Endodermal cell (in vitro differentiated cells): ENCODE measurements around the gene LRRC3C. TPM values are rescaled to one million over a fixed set of nuclear protein-coding genes. Genes with fewer than 3 reads are reported as not detected.

Experiments used
- DNase-seq: peaks from one replicate; pipeline ENCODE4 v3.0.0-alpha.2; 2017
- H3K27ac ChIP-seq: 2 replicates; pipeline ENCODE4 v1.5.1; 2013; ENCODE audit warnings: mild to moderate bottlenecking, low read depth, low read length, moderate library complexity
- H3K27me3 ChIP-seq: 2 replicates; pipeline ENCODE4 v1.6.1; 2013; ENCODE audit warnings: mild to moderate bottlenecking, low read length, moderate library complexity; ENCODE audit not compliant: insufficient read depth, control insufficient read depth, poor library complexity, severe bottlenecking
- H3K36me3 ChIP-seq: 2 replicates; pipeline ENCODE4 v1.7.0; 2013; ENCODE audit warnings: mild to moderate bottlenecking, low read length, moderate library complexity; ENCODE audit not compliant: control insufficient read depth, insufficient read depth
- H3K4me1 ChIP-seq: one replicate; pipeline ENCODE4 v1.7.0; 2013; ENCODE audit warnings: low read length; ENCODE audit not compliant: control insufficient read depth, insufficient read depth
- H3K4me3 ChIP-seq: 2 replicates; pipeline ENCODE4 v1.5.1; 2013; ENCODE audit warnings: mild to moderate bottlenecking, low read length, moderate library complexity
- H3K9ac ChIP-seq: 2 replicates; pipeline ENCODE4 v1.6.1; 2013; ENCODE audit warnings: mild to moderate bottlenecking, low read length, moderate library complexity; ENCODE audit not compliant: poor library complexity, severe bottlenecking; ENCODE audit errors: extremely low read depth
- H3K9me3 ChIP-seq: 2 replicates; pipeline ENCODE4 v1.6.1; 2013; ENCODE audit warnings: mild to moderate bottlenecking, low read length, moderate library complexity; ENCODE audit not compliant: control insufficient read depth
- H3K27ac Mint-ChIP-seq: 2 replicates; pipeline ENCODE4 v1.8.0; 2020; ENCODE audit warnings: mixed read lengths
- H3K27me3 Mint-ChIP-seq: 2 replicates; pipeline ENCODE4 v1.8.0; 2021; ENCODE audit warnings: mild to moderate bottlenecking, mixed read lengths; ENCODE audit not compliant: insufficient read depth
- H3K36me3 Mint-ChIP-seq: 2 replicates; pipeline ENCODE4 v1.8.0; 2020; ENCODE audit warnings: low read depth, mixed read lengths
- H3K4me1 Mint-ChIP-seq: 2 replicates; pipeline ENCODE4 v1.8.0; 2020; ENCODE audit warnings: mixed read lengths
- H3K4me3 Mint-ChIP-seq: 2 replicates; pipeline ENCODE4 v1.8.0; 2020; ENCODE audit warnings: mild to moderate bottlenecking, moderate library complexity, mixed read lengths
- H3K9me3 Mint-ChIP-seq: 2 replicates; pipeline ENCODE4 v1.8.0; 2020; ENCODE audit warnings: mild to moderate bottlenecking, mixed read lengths
- CTCF ChIP-seq: fragments of 200-600 bp; sonication (generic); conservative IDR thresholded peaks from 2 replicates; pipeline ENCODE4 v1.5.0; 2021; ENCODE audit warnings: antibody characterized with exemption, mild to moderate bottlenecking
- WGBS, 2 experiments: methylation state at CpG; one replicate each; pipeline versions ENCODE4 v1.1.5 to v1.1.7; 2013; ENCODE audit warnings: missing lambda C conversion rate in 2 of 2, mixed read lengths in 1 of 2; ENCODE audit not compliant: insufficient coverage in 1 of 2, insufficient read length in 1 of 2; 5-methylcytosine and 5-hydroxymethylcytosine counted together
- total RNA-seq, 2 donors: library from RNA; stranded (reverse); fragmentation: NEBNext Ultra II Directional in 1 of 2; extraction: Animal tissue kit (Norgen Biotek cat#: 25700) in 1 of 2; gene quantifications; 2 replicates in 1 of 2; 3 replicates in 1 of 2; pipeline ENCODE4 v1.2.1, GENCODE V29; 2021

The LRRC3C gene
- total RNA-seq, 2 donors from 2014 or later: not detected

DNA sequence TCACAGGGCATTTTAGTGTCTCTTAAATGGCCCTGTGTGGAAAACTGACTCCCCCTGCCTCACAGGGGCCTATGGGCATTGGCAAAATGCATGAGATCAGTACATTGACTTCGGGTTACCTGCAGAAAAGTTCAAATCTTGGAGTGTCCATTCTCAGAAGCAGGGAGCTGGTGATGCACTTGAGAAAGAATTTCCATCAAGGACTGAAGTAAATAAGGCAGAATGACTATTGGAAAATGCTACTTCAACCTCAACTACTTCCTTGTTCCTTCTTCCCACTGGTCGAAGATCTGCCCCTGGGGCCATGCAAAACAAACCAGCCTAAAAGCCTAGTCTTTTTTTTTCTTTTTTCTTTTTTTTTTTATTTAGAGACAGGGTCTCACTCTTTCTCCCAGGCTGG lies 21.5 kb downstream of the LRRC3C start:
- Histone ChIP-seq H3K9me3 (no peaks in the 10 kb centered on the region), H3K9ac (no peak overlapping the region), H3K4me3 (no peak overlapping the region), H3K36me3 (no peaks in the 10 kb centered on the region), H3K27me3 (peaks cover 10% of the 10 kb centered on the region), H3K27ac (no peak overlapping the region), H3K4me1 (no peaks in the 10 kb centered on the region)
- H3K4me3 Mint-ChIP-seq: no peak overlapping the region
- no peaks in the 10 kb centered on the region for H3K9me3 Mint-ChIP-seq
- no peak for DNase-seq
- peaks cover 7% of the 10 kb centered on the region for H3K4me1 Mint-ChIP-seq
- no peak overlapping the region for H3K27ac Mint-ChIP-seq
- no peak for TF ChIP-seq CTCF
- H3K36me3 Mint-ChIP-seq: no peaks in the 10 kb centered on the region
- WGBS, 2 experiments: 89 to 90% methylated on average over 2 of the region's 2 CpGs
- peaks cover 30% of the 10 kb centered on the region for H3K27me3 Mint-ChIP-seq

- no peak for TF ChIP-seq CTCF
- Mint-ChIP-seq H3K4me1 (peaks cover 7% of the 10 kb centered on the region), H3K27ac (no peak overlapping the region), H3K9me3 (no peaks in the 10 kb centered on the region), H3K27me3 (peaks cover 26% of the 10 kb centered on the region), H3K36me3 (no peaks in the 10 kb centered on the region), H3K4me3 (no peak overlapping the region)
- peaks cover 10% of the 10 kb centered on the region for H3K27me3 ChIP-seq
- H3K9ac ChIP-seq: no peak overlapping the region
- no peaks in the 10 kb centered on the region for H3K9me3 ChIP-seq
- WGBS, 2 experiments: 83 to 100% methylated on average over 2 to 5 of the region's 5 CpGs
- no peak for DNase-seq
- H3K4me1 ChIP-seq: no peaks in the 10 kb centered on the region
- no peaks in the 10 kb centered on the region for H3K36me3 ChIP-seq
- H3K4me3 ChIP-seq: no peak overlapping the region
- H3K27ac ChIP-seq: no peak overlapping the region
Observed at GRCh38 chr17:39950871-39951348, 23.4 kb downstream of the LRRC3C start.

GRCh38 chr17:39951924-39952679 lies 24.6 kb downstream of the LRRC3C start:
- H3K9me3 ChIP-seq: no peaks in the 10 kb centered on the region
- Mint-ChIP-seq H3K9me3 (no peaks in the 10 kb centered on the region), H3K27ac (no peak overlapping the region), H3K4me3 (peak overlapping the region; percentile 52), H3K4me1 (peaks cover 7% of the 10 kb centered on the region), H3K36me3 (no peaks in the 10 kb centered on the region), H3K27me3 (peaks cover 26% of the 10 kb centered on the region)
- no peak for TF ChIP-seq CTCF
- no peak overlapping the region for H3K27ac ChIP-seq
- H3K4me1 ChIP-seq: no peaks in the 10 kb centered on the region
- H3K36me3 ChIP-seq: no peaks in the 10 kb centered on the region
- H3K27me3 ChIP-seq: peaks cover 10% of the 10 kb centered on the region
- peak overlapping the region; percentile 73 for H3K4me3 ChIP-seq
- H3K9ac ChIP-seq: no peak overlapping the region
- 68 to 79% methylated on average over 12 to 22 of the region's 22 CpGs for WGBS, 2 experiments
- DNase-seq: no peak
